Stimulated activated effector memory CD8-positive, alpha-beta T cell treated with anti-CD3 and anti-CD28 coated beads, Interleukin-12 subunit alpha, Interleukin-12 subunit beta, amount 100 ng/mL, for 72 hours (primary cell): Measurements from ENCODE around the gene AFF3.

Experiments
- ATAC-seq: fragments of 150-1000 bp; cut with Tn5 transposase; 2 replicates; pipeline ENCODE4 v1.10.0; 2021
- DNase-seq, 2 donors: peaks; one replicate each; pipeline ENCODE4 v3.0.0; 2021 to 2022; ENCODE audit warnings: low spot score in 2 of 2
- H3K27ac Mint-ChIP-seq: one replicate; pipeline ENCODE4 v1.8.0; 2022; ENCODE audit warnings: mild to moderate bottlenecking, mixed read lengths
- H3K36me3 Mint-ChIP-seq: one replicate; pipeline ENCODE4 v1.8.0; 2022; ENCODE audit warnings: mild to moderate bottlenecking, mixed read lengths
- H3K4me1 Mint-ChIP-seq: one replicate; pipeline ENCODE4 v1.8.0; 2022; ENCODE audit warnings: mixed read lengths
- H3K4me3 Mint-ChIP-seq: one replicate; pipeline ENCODE4 v1.8.0; 2022; ENCODE audit warnings: mild to moderate bottlenecking, mixed read lengths
- H3K9me3 Mint-ChIP-seq: one replicate; pipeline ENCODE4 v1.8.0; 2022; ENCODE audit warnings: mixed read lengths

AFF3 gene

GRCh38 chr2:99846462-99847107 is 295.8 kb downstream of the AFF3 start:
- DNase-seq = no peak
- no peak for ATAC-seq
- Mint-ChIP-seq H3K27ac (no peak overlapping the region), H3K4me1 (no peaks in the 10 kb centered on the region), H3K9me3 (no peaks in the 10 kb centered on the region), H3K4me3 (no peak overlapping the region), H3K36me3 (no peaks in the 10 kb centered on the region)

GRCh38 chr2:99845296-99845695 is 297.1 kb downstream of the AFF3 start:
- no peaks in the 10 kb centered on the region for H3K9me3 Mint-ChIP-seq
- H3K4me1 Mint-ChIP-seq = no peaks in the 10 kb centered on the region
- no peak for DNase-seq
- no peak for ATAC-seq
- H3K27ac Mint-ChIP-seq = no peak overlapping the region
- H3K36me3 Mint-ChIP-seq = no peaks in the 10 kb centered on the region
- no peak overlapping the region for H3K4me3 Mint-ChIP-seq

GRCh38 chr2:99842451-99842850 is 299.9 kb downstream of the AFF3 start:
- H3K9me3 Mint-ChIP-seq = no peaks in the 10 kb centered on the region
- H3K4me3 Mint-ChIP-seq = no peak overlapping the region
- H3K36me3 Mint-ChIP-seq = no peaks in the 10 kb centered on the region
- H3K27ac Mint-ChIP-seq = no peak overlapping the region
- no peak for DNase-seq
- ATAC-seq = no peak
- H3K4me1 Mint-ChIP-seq = no peaks in the 10 kb centered on the region

GRCh38 chr2:99841749-99842148 is 300.6 kb downstream of the AFF3 start:
- Mint-ChIP-seq H3K9me3 (no peaks in the 10 kb centered on the region), H3K4me1 (no peaks in the 10 kb centered on the region), H3K27ac (no peak overlapping the region), H3K4me3 (no peak overlapping the region), H3K36me3 (no peaks in the 10 kb centered on the region)
- no peak for ATAC-seq
- DNase-seq = no peak

- Mint-ChIP-seq H3K27ac (no peak overlapping the region), H3K36me3 (no peaks in the 10 kb centered on the region), H3K4me1 (no peaks in the 10 kb centered on the region)
Measured at GRCh38 chr2:99840831-99841230, 301.6 kb downstream of the AFF3 start.

GRCh38 chr2:99836690-99837605 is 305.4 kb downstream of the AFF3 start:
- H3K4me3 Mint-ChIP-seq = no peak overlapping the region

More at GRCh38 chr2:99840831-99841230, 301.6 kb downstream of the AFF3 start:
- Mint-ChIP-seq H3K4me3 (no peak overlapping the region), H3K9me3 (no peaks in the 10 kb centered on the region)
- DNase-seq (no peak), ATAC-seq (no peak)

GRCh38 chr2:99834426-99834825 is 308.0 kb downstream of the AFF3 start:
- no peak for DNase-seq
- Mint-ChIP-seq H3K36me3 (no peaks in the 10 kb centered on the region), H3K4me1 (no peaks in the 10 kb centered on the region), H3K4me3 (no peak overlapping the region), H3K9me3 (no peaks in the 10 kb centered on the region), H3K27ac (no peak overlapping the region)
- no peak for ATAC-seq

More at GRCh38 chr2:99836690-99837605, 305.4 kb downstream of the AFF3 start:
- H3K27ac Mint-ChIP-seq = no peak overlapping the region
- no peaks in the 10 kb centered on the region for H3K36me3 Mint-ChIP-seq
- no peaks in the 10 kb centered on the region for H3K9me3 Mint-ChIP-seq
- no peak for ATAC-seq
- no peaks in the 10 kb centered on the region for H3K4me1 Mint-ChIP-seq
- no peak for DNase-seq

- H3K4me1 Mint-ChIP-seq = no peaks in the 10 kb centered on the region
- no peak for ATAC-seq
- H3K4me3 Mint-ChIP-seq = no peak overlapping the region
Measured at GRCh38 chr2:99833586-99834201, 308.7 kb downstream of the AFF3 start.

GRCh38 chr2:99832926-99833325 is 309.5 kb downstream of the AFF3 start:
- no peaks in the 10 kb centered on the region for H3K4me1 Mint-ChIP-seq
- H3K36me3 Mint-ChIP-seq = no peaks in the 10 kb centered on the region
- H3K27ac Mint-ChIP-seq = no peak overlapping the region
- no peaks in the 10 kb centered on the region for H3K9me3 Mint-ChIP-seq
- DNase-seq (no peak), ATAC-seq (no peak)
- H3K4me3 Mint-ChIP-seq = no peak overlapping the region

More at GRCh38 chr2:99833586-99834201, 308.7 kb downstream of the AFF3 start:
- Mint-ChIP-seq H3K36me3 (no peaks in the 10 kb centered on the region), H3K27ac (no peak overlapping the region), H3K9me3 (no peaks in the 10 kb centered on the region)
- DNase-seq = no peak

- H3K9me3 Mint-ChIP-seq = no peaks in the 10 kb centered on the region
- H3K36me3 Mint-ChIP-seq = no peaks in the 10 kb centered on the region
- H3K4me3 Mint-ChIP-seq = no peak overlapping the region
- DNase-seq (no peak), ATAC-seq (no peak)
- peaks cover 4% of the 10 kb centered on the region for H3K4me1 Mint-ChIP-seq
- no peak overlapping the region for H3K27ac Mint-ChIP-seq
Measured at GRCh38 chr2:99831772-99832171, 310.6 kb downstream of the AFF3 start.

- ATAC-seq (peak; percentile 8), DNase-seq (no peak)
- peaks cover 4% of the 10 kb centered on the region for H3K4me1 Mint-ChIP-seq
- no peaks in the 10 kb centered on the region for H3K9me3 Mint-ChIP-seq
- no peak overlapping the region for H3K4me3 Mint-ChIP-seq
- no peaks in the 10 kb centered on the region for H3K36me3 Mint-ChIP-seq
- H3K27ac Mint-ChIP-seq = no peak overlapping the region
Measured at GRCh38 chr2:99827296-99827999, 314.9 kb downstream of the AFF3 start.

GRCh38 chr2:99825630-99826029 is 316.8 kb downstream of the AFF3 start:
- Mint-ChIP-seq H3K9me3 (no peaks in the 10 kb centered on the region), H3K4me1 (peaks cover 4% of the 10 kb centered on the region), H3K36me3 (no peaks in the 10 kb centered on the region), H3K4me3 (no peak overlapping the region), H3K27ac (no peak overlapping the region)
- DNase-seq (no peak), ATAC-seq (no peak)

- Mint-ChIP-seq H3K4me3 (no peak overlapping the region), H3K27ac (no peak overlapping the region), H3K9me3 (no peaks in the 10 kb centered on the region), H3K36me3 (no peaks in the 10 kb centered on the region), H3K4me1 (peaks cover 4% of the 10 kb centered on the region)
- no peak for ATAC-seq
- no peak for DNase-seq
Measured at GRCh38 chr2:99824758-99825157, 317.6 kb downstream of the AFF3 start.

GRCh38 chr2:99822474-99823207 is 319.7 kb downstream of the AFF3 start:
- peaks cover 4% of the 10 kb centered on the region for H3K4me1 Mint-ChIP-seq
- no peak overlapping the region for H3K4me3 Mint-ChIP-seq
- no peak overlapping the region for H3K27ac Mint-ChIP-seq
- no peaks in the 10 kb centered on the region for H3K36me3 Mint-ChIP-seq
- DNase-seq = no peak
- no peak for ATAC-seq
- no peaks in the 10 kb centered on the region for H3K9me3 Mint-ChIP-seq

GRCh38 chr2:99821984-99822383 is 320.4 kb downstream of the AFF3 start:
- H3K27ac Mint-ChIP-seq = no peak overlapping the region
- DNase-seq = no peak
- ATAC-seq = no peak
- H3K4me1 Mint-ChIP-seq = no peaks in the 10 kb centered on the region
- H3K9me3 Mint-ChIP-seq = no peaks in the 10 kb centered on the region
- no peaks in the 10 kb centered on the region for H3K36me3 Mint-ChIP-seq
- H3K4me3 Mint-ChIP-seq = no peak overlapping the region
